DND-41 (cell line): ENCODE data around the gene ARHGAP5.

Experiments used
- ATAC-seq: fragments of 200-7000 bp; cut with Tn5 transposase; 3 replicates; pipeline ENCODE4 v1.9.1; 2021; ENCODE audit warnings: low read depth; ENCODE audit not compliant: insufficient read depth
- DNase-seq: peaks from one replicate; pipeline ENCODE4 v3.0.0-alpha.2; 2020
- H2AFZ ChIP-seq: 2 replicates; pipeline ENCODE4 v1.6.0; 2012; ENCODE audit warnings: low read depth, low read length
- H3K27ac ChIP-seq: 2 replicates; pipeline ENCODE4 v1.5.1; 2012; ENCODE audit warnings: low read length, inconsistent platforms
- H3K27me3 ChIP-seq: fragments of 200-600 bp; sonication (generic); 2 replicates; pipeline ENCODE4 v1.6.0; 2012; ENCODE audit warnings: low read length, mild to moderate bottlenecking, inconsistent platforms; ENCODE audit not compliant: insufficient read depth, poor library complexity
- H3K36me3 ChIP-seq: 2 replicates; pipeline ENCODE4 v1.5.1; 2012; ENCODE audit warnings: low read length, inconsistent platforms; ENCODE audit not compliant: insufficient read depth
- H3K4me1 ChIP-seq: 2 replicates; pipeline ENCODE4 v1.5.1; 2012; ENCODE audit warnings: mild to moderate bottlenecking, low read length; ENCODE audit not compliant: insufficient read depth
- H3K4me2 ChIP-seq: 2 replicates; pipeline ENCODE4 v1.6.0; 2012; ENCODE audit warnings: mild to moderate bottlenecking, moderate library complexity, low read length, inconsistent platforms; ENCODE audit not compliant: insufficient read depth
- H3K4me3 ChIP-seq, 2 experiments: fragments of 200-600 bp in 1 of 2; shearing (Covaris generic) in 1 of 2; 2 replicates each; pipeline ENCODE4 v1.5.1; 2012 to 2016; ENCODE audit warnings: inconsistent platforms in 2 of 2, low read length in 2 of 2, mild to moderate bottlenecking in 2 of 2, low read depth in 1 of 2, moderate library complexity in 1 of 2
- H3K79me2 ChIP-seq: 2 replicates; pipeline ENCODE4 v1.6.0; 2012; ENCODE audit warnings: low read length, inconsistent platforms; ENCODE audit not compliant: insufficient read depth
- H3K9ac ChIP-seq: 2 replicates; pipeline ENCODE4 v1.6.0; 2012; ENCODE audit warnings: low read depth, mild to moderate bottlenecking, inconsistent platforms, low read length, moderate library complexity
- H3K9me3 ChIP-seq: 2 replicates; pipeline ENCODE4 v1.5.1; 2012; ENCODE audit warnings: low read length, moderate library complexity, mild to moderate bottlenecking, inconsistent platforms; ENCODE audit not compliant: insufficient read depth, severe bottlenecking
- H4K20me1 ChIP-seq: 2 replicates; pipeline ENCODE4 v1.6.0; 2012; ENCODE audit warnings: low read length; ENCODE audit not compliant: insufficient read depth
- CTCF ChIP-seq: IDR thresholded peaks from 2 replicates; pipeline ENCODE4 v1.5.1; 2012; ENCODE audit warnings: borderline replicate concordance, low read length, moderate library complexity, mild to moderate bottlenecking; ENCODE audit not compliant: poor library complexity, severe bottlenecking; ENCODE audit errors: extremely low read depth
- EZH2 ChIP-seq: IDR thresholded peaks from 3 replicates; pipeline ENCODE4 v1.6.1; 2012; ENCODE audit warnings: borderline replicate concordance, low read depth, mild to moderate bottlenecking, moderate library complexity, low read length, inconsistent platforms; ENCODE audit not compliant: severe bottlenecking

The ARHGAP5 gene

DNA sequence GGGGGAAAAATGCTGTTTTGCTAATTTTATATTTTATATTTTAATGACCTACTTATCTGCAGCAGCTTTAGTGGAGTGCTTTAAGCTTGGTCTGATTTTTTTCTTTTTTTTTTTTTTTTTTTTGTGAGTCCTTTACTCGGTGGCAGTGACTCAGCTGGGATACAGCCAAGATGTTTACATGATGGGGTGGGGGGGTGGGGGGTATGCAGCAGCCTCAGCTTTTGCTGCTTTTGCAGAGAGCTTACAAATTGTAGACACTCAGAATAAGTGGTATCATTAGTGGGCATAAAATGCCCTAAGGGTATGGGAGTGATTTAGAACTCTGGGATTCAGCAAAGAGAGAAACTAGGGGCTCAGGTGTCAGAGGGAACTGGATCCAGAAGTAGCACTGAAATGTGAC, 38.2 kb upstream of the ARHGAP5 start:
- DNase-seq = no peak
- no peaks in the 10 kb centered on the region for H3K4me1 ChIP-seq

DNA sequence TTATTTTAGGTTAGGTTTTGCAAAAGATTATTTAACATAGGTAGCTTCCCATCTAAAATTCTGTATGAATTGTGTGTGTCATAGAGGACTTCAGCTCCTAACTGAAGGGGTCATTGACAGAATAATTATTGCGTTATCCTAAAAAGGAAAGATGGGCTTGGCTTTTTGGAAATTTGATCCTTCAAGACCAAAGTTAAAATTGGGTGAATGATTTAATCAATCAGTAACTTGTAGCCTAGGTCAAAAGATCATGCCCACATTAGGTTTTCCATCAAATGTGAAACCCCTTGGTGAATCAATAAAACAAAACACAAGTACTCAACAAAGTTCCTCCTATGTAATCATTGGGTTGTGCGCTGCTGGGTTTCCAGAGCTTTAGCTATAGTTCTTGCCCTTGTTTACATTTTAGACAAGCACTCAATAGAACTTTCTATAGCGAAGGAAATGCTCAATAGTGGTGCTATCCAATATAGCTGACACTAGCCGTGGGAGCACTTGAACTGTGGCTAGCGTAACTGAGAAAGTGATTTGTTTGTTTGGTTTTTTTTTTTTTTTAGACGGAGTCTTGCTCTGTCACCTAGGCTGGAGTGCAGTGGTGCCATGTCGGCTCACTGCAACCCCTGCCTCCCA, 37.6 kb upstream of the ARHGAP5 start:
- Histone ChIP-seq H3K27ac (no peak overlapping the region), H3K27me3 (peaks cover 7% of the 10 kb centered on the region), H4K20me1 (no peaks in the 10 kb centered on the region), H2AFZ (no peak overlapping the region), H3K4me3 (no peak overlapping the region), H3K4me1 (no peaks in the 10 kb centered on the region), H3K4me2 (no peak overlapping the region), H3K36me3 (no peaks in the 10 kb centered on the region), H3K9me3 (no peaks in the 10 kb centered on the region), H3K79me2 (no peaks in the 10 kb centered on the region), H3K9ac (no peak overlapping the region)
- no peak for TF ChIP-seq CTCF
- TF ChIP-seq EZH2 = no peak
- DNase-seq = no peak
- ATAC-seq = no peak

More for the DNA sequence above, 38.2 kb upstream of the ARHGAP5 start:
- Histone ChIP-seq H2AFZ (no peak overlapping the region), H3K27me3 (peaks cover 7% of the 10 kb centered on the region), H3K4me3 (no peak overlapping the region), H3K27ac (no peak overlapping the region), H3K79me2 (no peaks in the 10 kb centered on the region), H3K36me3 (no peaks in the 10 kb centered on the region), H4K20me1 (no peaks in the 10 kb centered on the region), H3K9me3 (no peaks in the 10 kb centered on the region), H3K9ac (no peak overlapping the region), H3K4me2 (no peak overlapping the region)
- ATAC-seq = no peak
- TF ChIP-seq EZH2 (no peak), CTCF (no peak)

- no peaks in the 10 kb centered on the region for H3K4me1 ChIP-seq
- H2AFZ ChIP-seq = no peak overlapping the region
- H3K27ac ChIP-seq = no peak overlapping the region
- peaks cover 15% of the 10 kb centered on the region for H3K27me3 ChIP-seq
- TF ChIP-seq EZH2 (no peak), CTCF (no peak)
- no peak overlapping the region for H3K9ac ChIP-seq
- H3K79me2 ChIP-seq = no peaks in the 10 kb centered on the region
- no peaks in the 10 kb centered on the region for H4K20me1 ChIP-seq
- no peak overlapping the region for H3K4me3 ChIP-seq
- no peaks in the 10 kb centered on the region for H3K9me3 ChIP-seq
- H3K36me3 ChIP-seq = no peaks in the 10 kb centered on the region
- no peak for ATAC-seq
- no peak overlapping the region for H3K4me2 ChIP-seq
- no peak for DNase-seq
Observed at GRCh38 chr14:32043624-32044023, 33.5 kb upstream of the ARHGAP5 start.
